ENCODE measurements around the gene FNDC11.

- TF ChIP-seq CTCF (IDR thresholded peaks at IDR 0.05) (no peak), POLR2AphosphoS5 (IDR thresholded peaks at IDR 0.05) (no peak)
Observed at GRCh38 chr20:63508072-63508768, 45.7 kb upstream of the FNDC11 start.

Measured in prostate gland (tissue), 2 donors.